GM23338 (cell line): Measurements from ENCODE around the gene SPIRE1. TPM values are rescaled to one million over a fixed set of nuclear protein-coding genes. Genes with fewer than 3 reads are reported as not detected.
A peak's percentile ranks its signal among the peaks of the same experiment; 100 is the strongest.

Experiments used
- ATAC-seq: fragments of 200-7000 bp; cut with Tn5 transposase; 3 replicates; pipeline ENCODE4 v1.9.1; 2020
- DNase-seq: peaks from one replicate; pipeline ENCODE4 v3.0.0-alpha.2; 2015; ENCODE audit warnings: low spot score
- H2AFZ ChIP-seq: fragments of 200-600 bp; sonication (generic); 2 replicates; pipeline ENCODE4 v1.8.0; 2016; ENCODE audit warnings: antibody characterized with exemption, mild to moderate bottlenecking, moderate library complexity
- H3F3A ChIP-seq: fragments of 200-600 bp; sonication (generic); replicated peaks from 2 replicates; pipeline ENCODE4 v1.8.0; 2017; ENCODE audit warnings: antibody characterized with exemption, mixed run types, low read depth
- H3K27ac ChIP-seq: fragments of 200-600 bp; sonication (generic); 2 replicates; pipeline ENCODE4 v1.6.1; 2016; ENCODE audit warnings: low read depth
- H3K27me3 ChIP-seq: fragments of 200-600 bp; sonication (generic); 2 replicates; pipeline ENCODE4 v1.8.0; 2016; ENCODE audit warnings: mild to moderate bottlenecking, mixed run types, moderate library complexity; ENCODE audit not compliant: insufficient read depth
- H3K36me3 ChIP-seq: fragments of 200-600 bp; sonication (generic); 2 replicates; pipeline ENCODE4 v1.8.0; 2016; ENCODE audit warnings: mild to moderate bottlenecking; ENCODE audit not compliant: insufficient read depth
- H3K4me1 ChIP-seq: fragments of 200-600 bp; sonication (generic); 2 replicates; pipeline ENCODE4 v1.8.0; 2016; ENCODE audit warnings: mild to moderate bottlenecking, moderate library complexity; ENCODE audit not compliant: insufficient read depth
- H3K4me2 ChIP-seq: fragments of 200-600 bp; sonication (generic); 2 replicates; pipeline ENCODE4 v1.7.1; 2017; ENCODE audit warnings: mixed run types
- H3K4me3 ChIP-seq: fragments of 200-600 bp; sonication (generic); 2 replicates; pipeline ENCODE4 v1.6.1; 2016; ENCODE audit warnings: mixed run types
- H3K79me2 ChIP-seq: fragments of 200-600 bp; sonication (generic); replicated peaks from 2 replicates; pipeline ENCODE4 v1.8.0; 2017; ENCODE audit warnings: mild to moderate bottlenecking; ENCODE audit not compliant: insufficient read depth
- H3K9me2 ChIP-seq: fragments of 200-600 bp; sonication (generic); 2 replicates; pipeline ENCODE4 v1.8.0; 2017; ENCODE audit not compliant: insufficient read depth
- H4K20me1 ChIP-seq: fragments of 200-600 bp; sonication (generic); replicated peaks from 2 replicates; pipeline ENCODE4 v1.8.0; 2017; ENCODE audit warnings: mild to moderate bottlenecking; ENCODE audit not compliant: insufficient read depth
- H3K27ac Mint-ChIP-seq: 2 replicates; pipeline ENCODE4 v1.8.0; 2020; ENCODE audit warnings: inconsistent platforms, mild to moderate bottlenecking, moderate library complexity, mixed read lengths
- H3K27me3 Mint-ChIP-seq: 3 replicates; pipeline ENCODE4 v1.8.0; 2022; ENCODE audit warnings: low read depth, mild to moderate bottlenecking, moderate library complexity, mixed read lengths, inconsistent platforms; ENCODE audit not compliant: insufficient read depth, poor library complexity
- H3K36me3 Mint-ChIP-seq: 3 replicates; pipeline ENCODE4 v1.8.0; 2021; ENCODE audit warnings: low read depth, mild to moderate bottlenecking, inconsistent platforms, moderate library complexity, mixed read lengths
- H3K4me1 Mint-ChIP-seq: 3 replicates; pipeline ENCODE4 v1.8.0; 2020; ENCODE audit warnings: mild to moderate bottlenecking, inconsistent platforms, mixed read lengths
- H3K4me3 Mint-ChIP-seq: 3 replicates; pipeline ENCODE4 v1.8.0; 2021; ENCODE audit warnings: moderate library complexity, mild to moderate bottlenecking, inconsistent platforms, mixed read lengths
- H3K9me3 Mint-ChIP-seq: 3 replicates; pipeline ENCODE4 v1.8.0; 2020; ENCODE audit warnings: moderate library complexity, mild to moderate bottlenecking, inconsistent platforms, mixed read lengths
- EZH2 ChIP-seq: fragments of 200-600 bp; sonication (generic); IDR thresholded peaks from one replicate; pipeline ENCODE4 v1.8.0; 2017; ENCODE audit warnings: antibody characterized with exemption, mild to moderate bottlenecking, low read depth; ENCODE audit not compliant: unreplicated experiment
- EZH2phosphoT487 ChIP-seq: fragments of 200-600 bp; sonication (generic); IDR thresholded peaks from one replicate; pipeline ENCODE4 v1.8.1; 2018; ENCODE audit warnings: antibody characterized with exemption; ENCODE audit not compliant: unreplicated experiment
- NANOG ChIP-seq: IDR thresholded peaks from 2 replicates; pipeline ENCODE4 v1.6.1; 2016; ENCODE audit warnings: antibody characterized with exemption, borderline replicate concordance
- ZNF114 ChIP-seq: fragments of 250-450 bp; sonication (Bioruptor Pico); IDR thresholded peaks from 2 replicates; pipeline ENCODE4 v1.5.0; 2020; ENCODE audit warnings: mild to moderate bottlenecking, moderate library complexity
- ZNF462 ChIP-seq: fragments of 250-450 bp; sonication (Bioruptor Pico); IDR thresholded peaks from 2 replicates; pipeline ENCODE4 v1.5.0; 2020; ENCODE audit warnings: mild to moderate bottlenecking, moderate library complexity
- polyA plus RNA-seq: library from polyadenylated mRNA; unstranded; fragments of >200 nt; fragmentation: Nextera tagmentation; extraction: Ambion mirVana; gene quantifications from 2 replicates; pipeline ENCODE4 v1.2.1, GENCODE V29; 2016
- total RNA-seq: library from RNA; depleted of rRNA; stranded (reverse); fragments of >200 nt; shearing (Covaris generic); gene quantifications from 2 replicates; pipeline ENCODE4 v1.2.3, GENCODE V29; 2014

Gene SPIRE1
- total and polyA plus RNA-seq, 2 experiments from 2014 or later: 2.9 to 15.5 TPM

DNA sequence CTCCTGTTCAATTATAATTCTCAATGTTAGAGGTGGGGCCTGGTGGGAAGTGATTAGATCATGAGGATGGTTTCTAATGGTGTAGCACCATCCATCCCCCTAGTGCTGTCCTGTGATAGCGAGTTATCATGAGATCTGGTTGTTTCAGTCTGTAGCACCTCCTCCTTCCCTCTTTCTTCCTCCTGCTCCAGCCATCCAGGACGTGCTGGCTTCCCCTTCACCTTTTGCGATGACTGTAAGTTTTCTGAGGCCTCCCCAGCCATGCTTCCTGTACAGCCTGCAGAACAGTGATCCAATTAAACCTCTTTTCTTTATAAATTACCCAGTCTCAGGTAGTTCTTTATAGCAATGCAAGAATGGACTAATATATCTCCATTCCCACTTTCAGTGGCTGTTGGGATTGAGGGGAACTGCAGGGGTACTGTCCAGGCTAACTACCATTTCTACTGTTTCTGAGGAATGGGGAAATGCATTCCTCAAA, 19.2 kb downstream of the SPIRE1 start:
- Histone ChIP-seq H2AFZ (no peak overlapping the region), H3K79me2 (no peaks in the 10 kb centered on the region; the same call in none of the 2 replicates), H3F3A (no peaks in the 10 kb centered on the region), H3K36me3 (no peaks in the 10 kb centered on the region), H4K20me1 (no peaks in the 10 kb centered on the region), H3K27ac (no peak overlapping the region), H3K4me1 (no peaks in the 10 kb centered on the region), H3K27me3 (no peaks in the 10 kb centered on the region), H3K9me2 (no peaks in the 10 kb centered on the region), H3K4me2 (no peak overlapping the region), H3K4me3 (no peak overlapping the region)
- Mint-ChIP-seq H3K27me3 (no peaks in the 10 kb centered on the region), H3K4me1 (peaks cover 9% of the 10 kb centered on the region; the same call in 2 of the 3 replicates), H3K4me3 (no peak overlapping the region), H3K27ac (peak overlapping the region; percentile 14; the same call in 1 of the 2 replicates), H3K36me3 (no peaks in the 10 kb centered on the region), H3K9me3 (no peaks in the 10 kb centered on the region)
- ATAC-seq: no peak
- no peak for DNase-seq
- no peak for TF ChIP-seq ZNF462 (CRISPR knock-in tag)
- no peak for TF ChIP-seq EZH2
- no peak for TF ChIP-seq EZH2phosphoT487
- no peak for TF ChIP-seq ZNF114 (CRISPR knock-in tag)

- H3K9me2 ChIP-seq: no peaks in the 10 kb centered on the region
- ATAC-seq: no peak
- no peak overlapping the region for H3K4me3 ChIP-seq
- H3K27me3 Mint-ChIP-seq: no peaks in the 10 kb centered on the region
- no peaks in the 10 kb centered on the region for H3K27me3 ChIP-seq
- H4K20me1 ChIP-seq: no peaks in the 10 kb centered on the region
- H3K27ac Mint-ChIP-seq: peak overlapping the region; percentile 65
- no peaks in the 10 kb centered on the region for H3K36me3 ChIP-seq
- H3F3A ChIP-seq: no peaks in the 10 kb centered on the region
- no peak for DNase-seq
- H3K9me3 Mint-ChIP-seq: no peaks in the 10 kb centered on the region
- no peak overlapping the region for H3K4me2 ChIP-seq
- H3K36me3 Mint-ChIP-seq: no peaks in the 10 kb centered on the region
- no peak overlapping the region for H3K27ac ChIP-seq
- no peaks in the 10 kb centered on the region; the same call in none of the 2 replicates for H3K79me2 ChIP-seq
- no peak overlapping the region for H2AFZ ChIP-seq
- no peaks in the 10 kb centered on the region for H3K4me1 ChIP-seq
- peaks cover 9% of the 10 kb centered on the region; the same call in 2 of the 3 replicates for H3K4me1 Mint-ChIP-seq
- H3K4me3 Mint-ChIP-seq: no peak overlapping the region
- TF ChIP-seq NANOG (no peak), ZNF462 (CRISPR knock-in tag) (no peak)
Measured at GRCh38 chr18:12637901-12638643, 19.8 kb downstream of the SPIRE1 start.
